ENCODE data around the gene MPZL2. TPM values are rescaled to one million over a fixed set of nuclear protein-coding genes. Genes with fewer than 3 reads are reported as not detected.

The MPZL2 gene
- total RNA-seq, 1 experiment from 2014 or later = 0.26 TPM

GRCh38 chr11:118259138-118259537 lies 5.0 kb downstream of the MPZL2 start:
- H3K4me1 ChIP-seq (ENCODE audit: insufficient read depth, low read length) = no peaks in the 10 kb centered on the region; the same call in 1 of the 2 replicates
- no peak overlapping the region for H3K56ac ChIP-seq (ENCODE audit: insufficient read length, low read depth, low read length)
- H4K91ac ChIP-seq (ENCODE audit: insufficient read length, low read depth, low read length) = no peak overlapping the region
- H3K14ac ChIP-seq (ENCODE audit: insufficient read depth, low read length) = no peak overlapping the region
- no peaks in the 10 kb centered on the region for H3K36me3 Mint-ChIP-seq (ENCODE audit: insufficient read depth in 1 of 3, low read depth in 3 of 3)
- peaks cover 83% of the 10 kb centered on the region for H3K27me3 Mint-ChIP-seq (ENCODE audit: low read depth)
- H3K23me2 ChIP-seq (ENCODE audit: insufficient read length, low read depth, low read length, poor library complexity, severe bottlenecking) = peaks cover 2% of the 10 kb centered on the region
- no peak overlapping the region for H3K23ac ChIP-seq (ENCODE audit: insufficient read length, low read depth, low read length)
- H3K79me2 ChIP-seq (ENCODE audit: insufficient read depth, low read length) = no peaks in the 10 kb centered on the region
- no peak overlapping the region for H3K9ac ChIP-seq (ENCODE audit: extremely low read depth, insufficient read length, low read length)
- no peak overlapping the region for H3K4me2 ChIP-seq (ENCODE audit: insufficient read depth, insufficient read length, low read length)
- peaks cover 8 to 20% of the 10 kb centered on the region in 2 experiments for H3K4me1 Mint-ChIP-seq
- H3K9me3 Mint-ChIP-seq = no peaks in the 10 kb centered on the region; a peak in 2 of 5 replicates
- no peak overlapping the region for H3K4me3 Mint-ChIP-seq
- H3K18ac ChIP-seq (ENCODE audit: insufficient read length, low read depth, low read length) = no peak overlapping the region
- H3K27ac ChIP-seq (ENCODE audit: insufficient read length, low read depth, low read length) = no peak overlapping the region
- H4K20me1 ChIP-seq (ENCODE audit: control insufficient read depth, insufficient read depth, insufficient read length) = no peaks in the 10 kb centered on the region
- no peak overlapping the region for H4K8ac ChIP-seq (replicated peaks; ENCODE audit: insufficient read length, low read depth, low read length)
- H2BK12ac ChIP-seq (ENCODE audit: insufficient read length, low read depth, low read length) = no peak overlapping the region
- H4K5ac ChIP-seq (ENCODE audit: insufficient read length, low read depth, low read length) = no peak overlapping the region
- DNase-seq = no peak
- H2AFZ ChIP-seq (ENCODE audit: low read length) = no peak overlapping the region
- no peak overlapping the region for H2BK5ac ChIP-seq (ENCODE audit: insufficient read length, low read length)
- no peak overlapping the region for H2BK120ac ChIP-seq (ENCODE audit: low read depth, low read length, poor library complexity, severe bottlenecking)
- no peak overlapping the region for H2AK5ac ChIP-seq (ENCODE audit: insufficient read length, low read length)
- peaks cover 2% of the 10 kb centered on the region; the same call in 1 of the 2 replicates for H3K27me3 ChIP-seq (ENCODE audit: insufficient read depth, low read length)
- no peaks in the 10 kb centered on the region for H3K9me3 ChIP-seq (ENCODE audit: control insufficient read depth, low read depth, low read length)
- H3K4ac ChIP-seq (ENCODE audit: low read depth, low read length) = no peak overlapping the region
- H3K27ac Mint-ChIP-seq = no peak overlapping the region
- H2BK15ac ChIP-seq (ENCODE audit: low read depth, low read length) = no peak overlapping the region
- no peak for TF ChIP-seq CTCF (conservative IDR thresholded peaks at IDR 0.05)
- WGBS (ENCODE audit: extremely low coverage, insufficient read length, low lambda C conversion rate) = no CpG with 5 or more reads among the region's 1 CpG
- no peak overlapping the region for H3T11ph ChIP-seq (ENCODE audit: low read length)
- H3K79me1 ChIP-seq (ENCODE audit: insufficient read depth, low read depth, low read length, poor library complexity, severe bottlenecking) = no peaks in the 10 kb centered on the region
- no peak overlapping the region for H2BK20ac ChIP-seq (ENCODE audit: low read depth, low read length, poor library complexity, severe bottlenecking)

All from H9 (cell line).